GM23338 (cell line): ENCODE data around the gene FOXQ1. TPM values are rescaled to one million over a fixed set of nuclear protein-coding genes. Genes with fewer than 3 reads are reported as not detected.

Source experiments
- ATAC-seq: fragments of 200-7000 bp; cut with Tn5 transposase; 3 replicates; pipeline ENCODE4 v1.9.1; 2020
- DNase-seq: peaks from one replicate; pipeline ENCODE4 v3.0.0-alpha.2; 2015; ENCODE audit warnings: low spot score
- H2AFZ ChIP-seq: fragments of 200-600 bp; sonication (generic); 2 replicates; pipeline ENCODE4 v1.8.0; 2016; ENCODE audit warnings: antibody characterized with exemption, mild to moderate bottlenecking, moderate library complexity
- H3F3A ChIP-seq: fragments of 200-600 bp; sonication (generic); replicated peaks from 2 replicates; pipeline ENCODE4 v1.8.0; 2017; ENCODE audit warnings: antibody characterized with exemption, mixed run types, low read depth
- H3K27ac ChIP-seq: fragments of 200-600 bp; sonication (generic); 2 replicates; pipeline ENCODE4 v1.6.1; 2016; ENCODE audit warnings: low read depth
- H3K27me3 ChIP-seq: fragments of 200-600 bp; sonication (generic); 2 replicates; pipeline ENCODE4 v1.8.0; 2016; ENCODE audit warnings: mild to moderate bottlenecking, mixed run types, moderate library complexity; ENCODE audit not compliant: insufficient read depth
- H3K36me3 ChIP-seq: fragments of 200-600 bp; sonication (generic); 2 replicates; pipeline ENCODE4 v1.8.0; 2016; ENCODE audit warnings: mild to moderate bottlenecking; ENCODE audit not compliant: insufficient read depth
- H3K4me1 ChIP-seq: fragments of 200-600 bp; sonication (generic); 2 replicates; pipeline ENCODE4 v1.8.0; 2016; ENCODE audit warnings: mild to moderate bottlenecking, moderate library complexity; ENCODE audit not compliant: insufficient read depth
- H3K4me2 ChIP-seq: fragments of 200-600 bp; sonication (generic); 2 replicates; pipeline ENCODE4 v1.7.1; 2017; ENCODE audit warnings: mixed run types
- H3K4me3 ChIP-seq: fragments of 200-600 bp; sonication (generic); 2 replicates; pipeline ENCODE4 v1.6.1; 2016; ENCODE audit warnings: mixed run types
- H3K79me2 ChIP-seq: fragments of 200-600 bp; sonication (generic); replicated peaks from 2 replicates; pipeline ENCODE4 v1.8.0; 2017; ENCODE audit warnings: mild to moderate bottlenecking; ENCODE audit not compliant: insufficient read depth
- H3K9me2 ChIP-seq: fragments of 200-600 bp; sonication (generic); 2 replicates; pipeline ENCODE4 v1.8.0; 2017; ENCODE audit not compliant: insufficient read depth
- H4K20me1 ChIP-seq: fragments of 200-600 bp; sonication (generic); replicated peaks from 2 replicates; pipeline ENCODE4 v1.8.0; 2017; ENCODE audit warnings: mild to moderate bottlenecking; ENCODE audit not compliant: insufficient read depth
- H3K27ac Mint-ChIP-seq: 2 replicates; pipeline ENCODE4 v1.8.0; 2020; ENCODE audit warnings: inconsistent platforms, mild to moderate bottlenecking, moderate library complexity, mixed read lengths
- H3K27me3 Mint-ChIP-seq: 3 replicates; pipeline ENCODE4 v1.8.0; 2022; ENCODE audit warnings: low read depth, mild to moderate bottlenecking, moderate library complexity, mixed read lengths, inconsistent platforms; ENCODE audit not compliant: insufficient read depth, poor library complexity
- H3K36me3 Mint-ChIP-seq: 3 replicates; pipeline ENCODE4 v1.8.0; 2021; ENCODE audit warnings: low read depth, mild to moderate bottlenecking, inconsistent platforms, moderate library complexity, mixed read lengths
- H3K4me1 Mint-ChIP-seq: 3 replicates; pipeline ENCODE4 v1.8.0; 2020; ENCODE audit warnings: mild to moderate bottlenecking, inconsistent platforms, mixed read lengths
- H3K4me3 Mint-ChIP-seq: 3 replicates; pipeline ENCODE4 v1.8.0; 2021; ENCODE audit warnings: moderate library complexity, mild to moderate bottlenecking, inconsistent platforms, mixed read lengths
- H3K9me3 Mint-ChIP-seq: 3 replicates; pipeline ENCODE4 v1.8.0; 2020; ENCODE audit warnings: moderate library complexity, mild to moderate bottlenecking, inconsistent platforms, mixed read lengths
- CREB1 ChIP-seq: fragments of 250-450 bp; sonication (Bioruptor Pico); IDR thresholded peaks from 2 replicates; pipeline ENCODE4 v1.5.0; 2020; ENCODE audit warnings: low read depth, mild to moderate bottlenecking, moderate library complexity
- CTCF ChIP-seq, 2 experiments: fragments of 200-600 bp in 1 of 2; sonication (generic) in 1 of 2; conservative IDR thresholded peaks; 2 replicates each; pipeline versions ENCODE4 v1.5.1 to v1.6.1; 2016 to 2017; ENCODE audit warnings: antibody characterized with exemption in 2 of 2, low read depth in 2 of 2, mild to moderate bottlenecking in 2 of 2, moderate library complexity in 1 of 2
- ETS1 ChIP-seq: IDR thresholded peaks from 2 replicates; pipeline ENCODE4 v1.6.1; 2016; ENCODE audit warnings: antibody characterized with exemption
- EZH2phosphoT487 ChIP-seq: fragments of 200-600 bp; sonication (generic); IDR thresholded peaks from one replicate; pipeline ENCODE4 v1.8.1; 2018; ENCODE audit warnings: antibody characterized with exemption; ENCODE audit not compliant: unreplicated experiment
- POLR2AphosphoS5 ChIP-seq: IDR thresholded peaks from 2 replicates; pipeline ENCODE4 v1.6.1; 2016; ENCODE audit warnings: antibody characterized with exemption, low read depth
- REST ChIP-seq: IDR thresholded peaks from one replicate; pipeline ENCODE4 v1.6.1; 2018; ENCODE audit warnings: antibody characterized with exemption; ENCODE audit not compliant: unreplicated experiment
- ZNF331 ChIP-seq: fragments of 250-450 bp; sonication (Bioruptor Pico); IDR thresholded peaks from 2 replicates; pipeline ENCODE4 v1.5.0; 2020; ENCODE audit warnings: low read depth, mild to moderate bottlenecking, moderate library complexity
- ZNF462 ChIP-seq: fragments of 250-450 bp; sonication (Bioruptor Pico); IDR thresholded peaks from 2 replicates; pipeline ENCODE4 v1.5.0; 2020; ENCODE audit warnings: mild to moderate bottlenecking, moderate library complexity
- polyA plus RNA-seq: library from polyadenylated mRNA; unstranded; fragments of >200 nt; fragmentation: Nextera tagmentation; extraction: Ambion mirVana; gene quantifications from 2 replicates; pipeline ENCODE4 v1.2.1, GENCODE V29; 2016
- total RNA-seq: library from RNA; depleted of rRNA; stranded (reverse); fragments of >200 nt; shearing (Covaris generic); gene quantifications from 2 replicates; pipeline ENCODE4 v1.2.3, GENCODE V29; 2014

Gene FOXQ1
- total and polyA plus RNA-seq, 2 experiments from 2014 or later: not detected

GRCh38 chr6:1327630-1328029, 15.7 kb downstream of the FOXQ1 start (continued):
- TF ChIP-seq ZNF462 (CRISPR knock-in tag) (no peak), ZNF331 (CRISPR knock-in tag) (no peak)

- peaks cover 5% of the 10 kb centered on the region for H3K27me3 Mint-ChIP-seq
- DNase-seq: no peak
- H4K20me1 ChIP-seq: no peaks in the 10 kb centered on the region
- TF ChIP-seq REST: no peak
- no peak for TF ChIP-seq CREB1 (CRISPR knock-in tag)
- no peak for TF ChIP-seq EZH2phosphoT487
- no peak for TF ChIP-seq POLR2AphosphoS5
- TF ChIP-seq ETS1: no peak
- no peak for TF ChIP-seq ZNF331 (CRISPR knock-in tag)
- TF ChIP-seq CTCF (conservative IDR thresholded peaks at IDR 0.05; ENCODE audit: low read depth in 2 of 2): no peak
Observed at GRCh38 chr6:1328129-1328800, 16.4 kb downstream of the FOXQ1 start.

More at GRCh38 chr6:1328129-1328800, 16.4 kb downstream of the FOXQ1 start:
- Histone ChIP-seq H3K4me3 (no peak overlapping the region), H3K79me2 (no peaks in the 10 kb centered on the region), H3K4me1 (0 out of 2 replicates have a peak, but pooled peaks cover 4% of the 10 kb centered on the region), H3K4me2 (no peak overlapping the region), H3K27me3 (no peaks in the 10 kb centered on the region), H2AFZ (no peak overlapping the region), H3K36me3 (peaks cover 3% of the 10 kb centered on the region; the same call in 1 of the 2 replicates), H3K27ac (no peak overlapping the region), H3F3A (0 out of 2 replicates have a peak, but pooled peaks cover 4% of the 10 kb centered on the region), H3K9me2 (0 out of 2 replicates have a peak, but pooled peaks cover 2% of the 10 kb centered on the region)
- no peak for ATAC-seq
- peaks cover 13% of the 10 kb centered on the region; the same call in 2 of the 3 replicates for H3K36me3 Mint-ChIP-seq
- peaks cover 24% of the 10 kb centered on the region for H3K9me3 Mint-ChIP-seq
- H3K27ac Mint-ChIP-seq: no peak overlapping the region
- H3K4me3 Mint-ChIP-seq: no peak overlapping the region
- peaks cover 4% of the 10 kb centered on the region; the same call in 1 of the 3 replicates for H3K4me1 Mint-ChIP-seq
